Measurements from ENCODE around the gene CCDC34.

DNA sequence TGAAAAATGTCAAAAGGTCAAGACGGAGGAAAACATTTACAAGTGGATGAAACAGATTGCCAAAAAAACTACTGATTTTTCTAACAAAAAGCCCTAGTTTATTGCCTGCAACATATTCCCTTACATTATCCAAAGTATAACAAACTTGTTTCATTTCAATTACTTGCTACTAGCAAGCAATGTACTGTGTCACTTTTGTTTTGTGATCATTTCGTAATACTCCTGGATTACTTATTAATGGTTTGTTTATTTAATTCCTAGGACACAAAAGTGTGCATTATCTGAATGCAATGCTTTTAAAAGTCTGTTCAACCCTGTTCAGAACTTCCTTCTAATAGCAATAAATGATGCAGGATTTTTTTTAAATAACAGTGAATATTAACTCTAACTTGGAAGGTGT lies 50.9 kb downstream of the CCDC34 start:
- TF ChIP-seq, protein P1, sequence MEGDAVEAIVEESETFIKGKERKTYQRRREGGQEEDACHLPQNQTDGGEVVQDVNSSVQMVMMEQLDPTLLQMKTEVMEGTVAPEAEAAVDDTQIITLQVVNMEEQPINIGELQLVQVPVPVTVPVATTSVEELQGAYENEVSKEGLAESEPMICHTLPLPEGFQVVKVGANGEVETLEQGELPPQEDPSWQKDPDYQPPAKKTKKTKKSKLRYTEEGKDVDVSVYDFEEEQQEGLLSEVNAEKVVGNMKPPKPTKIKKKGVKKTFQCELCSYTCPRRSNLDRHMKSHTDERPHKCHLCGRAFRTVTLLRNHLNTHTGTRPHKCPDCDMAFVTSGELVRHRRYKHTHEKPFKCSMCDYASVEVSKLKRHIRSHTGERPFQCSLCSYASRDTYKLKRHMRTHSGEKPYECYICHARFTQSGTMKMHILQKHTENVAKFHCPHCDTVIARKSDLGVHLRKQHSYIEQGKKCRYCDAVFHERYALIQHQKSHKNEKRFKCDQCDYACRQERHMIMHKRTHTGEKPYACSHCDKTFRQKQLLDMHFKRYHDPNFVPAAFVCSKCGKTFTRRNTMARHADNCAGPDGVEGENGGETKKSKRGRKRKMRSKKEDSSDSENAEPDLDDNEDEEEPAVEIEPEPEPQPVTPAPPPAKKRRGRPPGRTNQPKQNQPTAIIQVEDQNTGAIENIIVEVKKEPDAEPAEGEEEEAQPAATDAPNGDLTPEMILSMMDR (IDR thresholded peaks at IDR 0.05; ENCODE audit: borderline replicate concordance, extremely low read depth, low read length, poor library complexity, severe bottlenecking), result no peak
- TF ChIP-seq EZH2 (IDR thresholded peaks at IDR 0.05; ENCODE audit: borderline replicate concordance, low read depth, low read length, severe bottlenecking), result no peak

Measured in DND-41 (cell line).